GM12892 (cell line): ENCODE measurements around the gene FAM222A.

Source experiments
- DNase-seq: peaks from one replicate; pipeline ENCODE4 v3.0.0; 2011; ENCODE audit not compliant: insufficient read length
- FAIRE-seq: peaks from 2 replicates; lab custom pipeline; 2011; peaks lifted over from hg19 to GRCh38; lab: Jason Lieb, UNC
- POLR2A ChIP-seq: IDR thresholded peaks from 2 replicates; pipeline ENCODE4 v1.6.1; 2011; ENCODE audit warnings: low read depth, low read length, control low read depth
- POLR2AphosphoS5 ChIP-seq: IDR thresholded peaks from 2 replicates; pipeline ENCODE4 v1.6.1; 2011; ENCODE audit warnings: low read depth, low read length, control low read depth
- TAF1 ChIP-seq: IDR thresholded peaks from 2 replicates; pipeline ENCODE4 v1.6.1; 2011; ENCODE audit warnings: low read depth, mild to moderate bottlenecking, control low read depth, low read length, borderline replicate concordance

The FAM222A gene

DNA sequence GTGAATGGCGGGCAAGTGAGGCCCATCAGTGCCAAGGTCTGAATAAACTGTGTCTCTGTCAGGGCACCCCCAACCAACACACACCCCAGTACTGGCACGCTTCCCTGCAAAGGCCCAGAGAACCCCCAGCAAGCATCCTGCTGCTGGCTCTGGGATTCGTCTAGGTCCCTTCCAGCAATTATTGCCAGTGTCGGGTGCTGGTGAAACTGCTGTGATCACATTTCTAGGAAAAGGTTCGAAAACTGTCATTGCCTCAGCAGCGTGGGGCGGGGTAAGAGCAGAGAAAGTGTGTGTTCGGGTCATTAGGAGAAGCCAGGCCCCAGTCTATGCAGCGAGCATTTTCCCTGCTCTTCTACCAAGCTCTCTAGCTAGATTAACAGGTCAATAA lies 2.5 kb downstream of the FAM222A start:
- FAIRE-seq = no peak
- TF ChIP-seq POLR2A (no peak), POLR2AphosphoS5 (no peak), TAF1 (no peak)
- DNase-seq = no peak

- no peak for TF ChIP-seq POLR2AphosphoS5
- no peak for TF ChIP-seq POLR2A
- no peak for TF ChIP-seq TAF1
- no peak for DNase-seq
- no peak for FAIRE-seq
Observed at GRCh38 chr12:109716512-109717389, 3.1 kb downstream of the FAM222A start.

- TF ChIP-seq POLR2AphosphoS5 (no peak), TAF1 (no peak), POLR2A (no peak)
- FAIRE-seq = no peak
- no peak for DNase-seq
Observed at GRCh38 chr12:109717390-109718357, 4.0 kb downstream of the FAM222A start.

DNA sequence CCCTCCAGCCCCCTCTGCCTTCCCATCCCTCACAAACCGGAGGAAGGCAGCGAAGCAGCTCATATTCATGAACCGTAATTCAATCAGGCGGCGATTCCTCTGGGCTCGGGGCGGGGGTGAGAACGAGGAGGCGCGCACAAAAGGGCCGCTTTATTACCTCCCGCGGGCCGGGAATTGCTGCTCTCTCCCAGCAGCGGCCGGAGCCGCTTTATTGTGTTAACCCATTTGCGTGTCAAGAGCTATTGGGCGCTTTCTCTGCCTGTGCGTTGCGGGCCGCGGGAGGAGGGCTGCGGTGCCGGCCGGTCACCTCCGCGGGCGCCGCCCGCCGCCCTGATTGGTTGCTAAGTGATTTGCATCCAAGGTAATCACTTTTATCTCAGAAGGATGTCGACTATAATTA lies 4.8 kb downstream of the FAM222A start:
- FAIRE-seq (no peak), DNase-seq (no peak)
- TF ChIP-seq POLR2AphosphoS5 = no peak
- TF ChIP-seq TAF1 = no peak
- no peak for TF ChIP-seq POLR2A

DNA sequence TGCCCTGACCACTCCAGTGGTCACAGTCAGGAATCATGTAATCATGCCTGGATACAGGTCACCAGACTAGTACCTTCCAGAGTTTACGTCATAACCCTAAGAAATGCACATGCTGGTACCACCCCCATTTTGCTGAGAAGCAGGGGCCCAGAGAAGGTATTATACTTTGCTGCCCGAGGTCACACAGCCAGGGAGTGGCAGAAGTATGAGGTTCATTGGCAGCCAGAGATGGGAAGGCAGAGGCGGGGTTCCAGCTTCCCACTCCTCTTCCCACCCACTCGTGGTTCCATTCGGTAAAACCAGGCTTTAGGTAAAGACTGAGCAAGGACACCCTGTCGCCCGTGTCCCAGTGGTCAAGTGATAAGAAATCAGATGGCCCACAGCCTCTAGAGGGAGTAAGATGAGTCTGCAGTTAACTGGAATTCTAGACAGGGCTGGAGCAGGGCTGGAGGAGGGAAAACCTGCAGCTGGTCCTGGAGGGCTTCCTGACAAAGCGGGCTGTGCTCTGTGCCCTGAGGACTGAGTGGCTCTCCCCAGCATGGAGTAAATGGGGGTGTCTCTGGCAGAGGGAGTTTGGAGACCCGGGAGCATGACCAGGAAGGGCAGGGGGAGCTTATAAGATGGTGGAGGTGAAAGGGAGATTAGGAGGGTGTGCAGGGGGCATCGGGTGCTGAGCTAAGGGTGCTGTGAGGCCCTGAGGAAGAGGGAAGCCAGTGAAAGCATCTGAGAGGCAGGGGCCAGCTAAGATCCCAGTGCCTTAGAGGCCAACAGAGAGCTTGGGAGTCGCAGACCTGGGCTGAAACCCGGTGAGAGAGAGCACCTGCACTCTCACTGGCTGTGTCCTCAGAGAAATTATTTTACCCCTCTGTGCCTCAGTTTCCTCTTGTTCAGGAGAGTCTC lies 5.7 kb downstream of the FAM222A start:
- no peak for FAIRE-seq
- TF ChIP-seq POLR2AphosphoS5 (no peak), TAF1 (no peak), POLR2A (no peak)
- no peak for DNase-seq

GRCh38 chr12:109720152-109720856 lies 6.7 kb downstream of the FAM222A start:
- no peak for FAIRE-seq
- DNase-seq = no peak
- TF ChIP-seq TAF1 = no peak
- no peak for TF ChIP-seq POLR2A
- TF ChIP-seq POLR2AphosphoS5 = no peak

- FAIRE-seq = no peak
- DNase-seq = no peak
- TF ChIP-seq TAF1 (no peak), POLR2A (no peak), POLR2AphosphoS5 (no peak)
Observed at GRCh38 chr12:109720857-109721189, 7.2 kb downstream of the FAM222A start.

GRCh38 chr12:109721276-109721675 lies 7.7 kb downstream of the FAM222A start:
- TF ChIP-seq POLR2A (no peak), POLR2AphosphoS5 (no peak), TAF1 (no peak)
- FAIRE-seq = no peak

GRCh38 chr12:109722022-109722720 lies 8.5 kb downstream of the FAM222A start:
- FAIRE-seq (no peak), DNase-seq (no peak)
- TF ChIP-seq POLR2AphosphoS5 (no peak), POLR2A (no peak), TAF1 (no peak)

More at GRCh38 chr12:109721276-109721675, 7.7 kb downstream of the FAM222A start:
- DNase-seq = no peak
